ENCODE measurements around the gene GADD45A. TPM values are rescaled to one million over a fixed set of nuclear protein-coding genes. Genes with fewer than 3 reads are reported as not detected.
A peak's percentile ranks its signal among the peaks of the same experiment; 100 is the strongest.

GADD45A gene
- total and polyA plus RNA-seq, 7 donors = 16.9 to 60.8 (median 23.6) TPM

DNA sequence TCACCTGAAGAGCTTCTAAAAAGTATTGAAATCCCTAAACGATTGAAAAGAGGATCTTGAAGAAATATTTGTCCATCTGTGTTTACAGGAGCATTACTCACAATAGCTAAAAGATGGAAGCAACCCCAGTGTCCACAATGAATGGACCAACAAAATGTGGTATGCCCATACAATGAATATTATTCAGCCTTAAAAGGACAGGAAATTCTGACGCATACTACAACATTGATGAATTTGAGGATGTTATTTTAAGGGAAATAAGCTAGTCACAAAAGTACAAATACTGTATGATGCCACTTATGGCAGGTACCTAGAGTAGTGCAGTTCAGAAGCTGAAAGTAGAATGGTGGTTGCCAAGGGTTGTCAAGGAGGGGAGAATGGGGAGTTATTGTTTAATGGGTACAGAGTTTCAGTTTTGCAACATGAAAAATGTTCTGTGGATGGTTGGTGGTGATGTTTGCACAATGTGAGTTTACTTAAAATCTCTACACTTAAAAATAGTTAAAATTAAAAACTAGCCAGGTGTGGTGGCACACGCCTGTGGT lies 37.1 kb upstream of the GADD45A start:
- Histone ChIP-seq H3K4me1 (peaks cover 0 to 27% (median 23%) of the 10 kb centered on the region in 4 donors), H3K4me3 (no peak overlapping the region), H3K27ac (peak overlapping the region in 2 of 4 donors; percentile 51 to 63), H3K9me3 (no peaks in the 10 kb centered on the region), H3K27me3 (no peaks in the 10 kb centered on the region), H3K36me3 (no peaks in the 10 kb centered on the region)
- intact Hi-C loops (cut with DNase I) = no loop called here
- WGBS, 2 donors = 75 to 80% methylated on average over 3 of the region's 3 CpGs
- no peak for DNase-seq
- TF ChIP-seq POLR2A (IDR thresholded peaks at IDR 0.05) = no peak
- no peak for TF ChIP-seq EP300 (IDR thresholded peaks at IDR 0.05)
- no peak for TF ChIP-seq POLR2AphosphoS5 (IDR thresholded peaks at IDR 0.05)
- TF ChIP-seq, protein P1, sequence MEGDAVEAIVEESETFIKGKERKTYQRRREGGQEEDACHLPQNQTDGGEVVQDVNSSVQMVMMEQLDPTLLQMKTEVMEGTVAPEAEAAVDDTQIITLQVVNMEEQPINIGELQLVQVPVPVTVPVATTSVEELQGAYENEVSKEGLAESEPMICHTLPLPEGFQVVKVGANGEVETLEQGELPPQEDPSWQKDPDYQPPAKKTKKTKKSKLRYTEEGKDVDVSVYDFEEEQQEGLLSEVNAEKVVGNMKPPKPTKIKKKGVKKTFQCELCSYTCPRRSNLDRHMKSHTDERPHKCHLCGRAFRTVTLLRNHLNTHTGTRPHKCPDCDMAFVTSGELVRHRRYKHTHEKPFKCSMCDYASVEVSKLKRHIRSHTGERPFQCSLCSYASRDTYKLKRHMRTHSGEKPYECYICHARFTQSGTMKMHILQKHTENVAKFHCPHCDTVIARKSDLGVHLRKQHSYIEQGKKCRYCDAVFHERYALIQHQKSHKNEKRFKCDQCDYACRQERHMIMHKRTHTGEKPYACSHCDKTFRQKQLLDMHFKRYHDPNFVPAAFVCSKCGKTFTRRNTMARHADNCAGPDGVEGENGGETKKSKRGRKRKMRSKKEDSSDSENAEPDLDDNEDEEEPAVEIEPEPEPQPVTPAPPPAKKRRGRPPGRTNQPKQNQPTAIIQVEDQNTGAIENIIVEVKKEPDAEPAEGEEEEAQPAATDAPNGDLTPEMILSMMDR (IDR thresholded peaks at IDR 0.05) = no peak

DNA sequence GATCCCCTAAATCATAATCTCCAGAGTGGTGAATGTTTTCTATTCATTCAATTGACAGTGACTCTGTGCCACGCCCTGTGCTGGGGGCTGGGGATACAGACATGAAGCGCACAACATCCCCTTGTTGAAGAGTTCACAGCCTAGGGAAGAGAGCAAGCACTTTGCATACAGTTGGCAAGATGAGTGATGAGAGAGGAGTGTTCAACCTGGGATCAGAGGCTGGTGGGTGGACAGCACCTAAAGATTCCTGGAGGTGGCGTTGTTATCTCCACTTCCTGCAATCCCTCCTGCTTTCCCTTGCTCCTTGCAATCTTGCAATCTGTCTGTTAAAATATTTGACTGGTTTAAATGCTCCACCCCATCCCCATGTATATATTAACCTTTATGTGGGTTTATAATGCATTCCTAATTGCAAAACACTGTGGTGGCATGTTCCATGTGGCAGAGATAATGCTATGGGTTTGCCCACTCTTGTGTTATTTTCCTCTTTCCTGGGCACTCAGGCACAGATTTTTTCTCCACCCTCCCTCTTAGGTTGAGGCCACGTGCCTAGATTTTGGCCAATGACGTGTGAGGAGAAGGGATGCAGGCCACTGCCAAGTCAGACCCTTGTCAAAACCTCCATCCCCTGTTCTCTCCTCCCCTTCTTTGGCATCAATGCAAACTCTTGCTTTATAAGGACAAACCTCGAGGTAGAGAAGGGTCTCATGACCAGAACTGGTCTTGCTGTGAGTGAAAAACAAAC lies 36.2 kb upstream of the GADD45A start:
- Histone ChIP-seq H3K36me3 (no peaks in the 10 kb centered on the region), H3K4me3 (no peak overlapping the region), H3K27ac (no peak overlapping the region), H3K27me3 (no peaks in the 10 kb centered on the region), H3K9me3 (no peaks in the 10 kb centered on the region), H3K4me1 (peaks cover 0 to 27% (median 23%) of the 10 kb centered on the region in 4 donors)
- intact Hi-C loops (cut with DNase I) = no loop called here
- no peak for DNase-seq
- TF ChIP-seq EP300 (IDR thresholded peaks at IDR 0.05) (no peak), POLR2AphosphoS5 (IDR thresholded peaks at IDR 0.05) (no peak), POLR2A (IDR thresholded peaks at IDR 0.05) (no peak)
- TF ChIP-seq, protein P1 (IDR thresholded peaks at IDR 0.05) = no peak
- 74 to 78% methylated on average over 6 of the region's 6 CpGs for WGBS, 2 donors

DNA sequence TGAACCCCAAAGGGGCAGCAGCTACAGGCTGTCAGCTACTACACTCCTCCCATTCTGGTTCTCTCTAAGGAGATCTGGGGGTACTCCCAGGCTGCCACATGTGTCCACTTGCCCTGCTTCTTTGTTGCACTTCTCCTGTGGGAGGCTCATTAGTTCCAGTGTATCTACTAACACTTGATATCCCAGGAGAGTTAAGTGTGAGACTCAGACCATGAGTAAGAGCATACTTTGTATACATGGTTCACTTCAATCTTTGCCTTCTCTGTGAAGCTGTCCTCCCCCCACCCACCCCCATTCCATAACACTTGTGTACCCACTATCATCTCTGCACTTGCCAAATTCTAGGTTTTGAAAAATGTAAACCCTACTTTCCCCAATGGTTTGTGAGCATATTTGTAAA lies 34.9 kb upstream of the GADD45A start:
- TF ChIP-seq POLR2A (IDR thresholded peaks at IDR 0.05) (no peak), POLR2AphosphoS5 (IDR thresholded peaks at IDR 0.05) (no peak)
- TF ChIP-seq, protein P1 (IDR thresholded peaks at IDR 0.05) = no peak
- DNase-seq = no peak
- intact Hi-C loops (cut with DNase I) = no loop called here
- H3K27me3 ChIP-seq = no peaks in the 10 kb centered on the region
- no peak overlapping the region for H3K27ac ChIP-seq
- H3K9me3 ChIP-seq = no peaks in the 10 kb centered on the region
- H3K4me1 ChIP-seq = peaks cover 0 to 27% (median 23%) of the 10 kb centered on the region in 4 donors
- no peaks in the 10 kb centered on the region for H3K36me3 ChIP-seq
- H3K4me3 ChIP-seq = no peak overlapping the region

DNA sequence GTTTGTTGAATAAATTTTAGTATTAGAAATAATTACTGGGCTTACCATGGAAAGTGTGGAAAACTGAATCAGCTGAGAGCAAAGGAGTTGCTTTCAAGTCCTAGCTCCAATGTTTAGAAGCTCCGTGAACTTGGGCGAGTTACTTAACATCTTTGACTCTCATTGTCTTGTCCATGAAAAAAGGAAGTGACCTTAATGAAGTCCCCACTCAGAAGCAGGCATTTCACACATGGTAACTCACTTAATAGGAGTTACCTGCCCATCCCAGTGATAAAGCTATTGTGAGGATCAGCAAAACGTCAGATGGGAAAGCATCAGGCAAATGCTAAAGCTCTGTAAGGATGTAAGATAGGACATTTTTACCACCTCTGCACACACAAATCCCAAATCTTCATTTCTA lies 34.0 kb upstream of the GADD45A start:
- TF ChIP-seq EP300 (IDR thresholded peaks at IDR 0.05) = no peak
- TF ChIP-seq POLR2AphosphoS5 (IDR thresholded peaks at IDR 0.05) = no peak
- TF ChIP-seq, protein P1 (IDR thresholded peaks at IDR 0.05) = no peak
- no peak for TF ChIP-seq POLR2A (IDR thresholded peaks at IDR 0.05)
- DNase-seq = no peak
- no peaks in the 10 kb centered on the region for H3K27me3 ChIP-seq
- H3K4me3 ChIP-seq = no peak overlapping the region
- H3K36me3 ChIP-seq = no peaks in the 10 kb centered on the region
- H3K27ac ChIP-seq = no peak overlapping the region
- intact Hi-C loops (cut with DNase I) = no loop called here
- WGBS, 2 donors = 81 to 82% methylated on average over 3 of the region's 3 CpGs
- H3K9me3 ChIP-seq = no peaks in the 10 kb centered on the region
- peaks cover 0 to 20% (median 18%) of the 10 kb centered on the region in 4 donors for H3K4me1 ChIP-seq

Data from sigmoid colon (tissue), 7 donors.